Breast epithelium (tissue), 4 donors: ENCODE results near the gene LENG8. TPM values are rescaled to one million over a fixed set of nuclear protein-coding genes. Genes with fewer than 3 reads are reported as not detected.
A peak's percentile ranks its signal among the peaks of the same experiment; 100 is the strongest.

Source experiments
- DNase-seq, 2 donors: peaks; one replicate each; pipeline ENCODE4 v3.0.0-alpha.2; 2019; ENCODE audit warnings: low spot score in 2 of 2
- H3K27ac ChIP-seq, 2 donors: fragments of 200-600 bp; sonication (generic) in 1 of 2; one replicate each; pipeline ENCODE4 v1.5.1; 2016 to 2019; ENCODE audit warnings: mild to moderate bottlenecking in 1 of 2
- H3K27me3 ChIP-seq, 2 donors: fragments of 200-600 bp; sonication (generic) in 1 of 2; one replicate each; pipeline versions ENCODE4 v1.5.1 to v1.6.0; 2017 to 2019; ENCODE audit warnings: control low read depth in 1 of 2, mild to moderate bottlenecking in 1 of 2
- H3K36me3 ChIP-seq: fragments of 200-600 bp; one replicate; pipeline ENCODE4 v1.5.1; 2019
- H3K4me1 ChIP-seq, 2 donors: fragments of 200-600 bp; sonication (generic); one replicate each; pipeline ENCODE4 v1.5.1; 2016 to 2019; ENCODE audit warnings: control low read depth in 1 of 2
- H3K4me3 ChIP-seq, 3 donors: fragments of 200-600 bp; sonication (generic); 1 replicate in 2 of 3; 2 replicates in 1 of 3; pipeline ENCODE4 v1.5.1; 2016 to 2019; ENCODE audit warnings: mild to moderate bottlenecking in 3 of 3, moderate library complexity in 2 of 3
- H3K9me3 ChIP-seq, 2 donors: fragments of 200-600 bp; sonication (generic) in 1 of 2; one replicate each; pipeline ENCODE4 v1.5.1; 2016 to 2019; ENCODE audit warnings: control low read depth in 1 of 2
- CTCF ChIP-seq, 3 donors: fragments of 450-650 bp; IDR thresholded peaks; one replicate each; pipeline ENCODE4 v1.5.1; 2016 to 2017; ENCODE audit warnings: antibody characterized with exemption in 3 of 3, mild to moderate bottlenecking in 3 of 3, moderate library complexity in 3 of 3
- POLR2A ChIP-seq: fragments of 450-650 bp; IDR thresholded peaks from one replicate; pipeline ENCODE4 v1.6.1; 2016; ENCODE audit warnings: antibody characterized with exemption, mild to moderate bottlenecking, moderate library complexity
- POLR2AphosphoS5 ChIP-seq, 3 donors: sonication (generic); formaldehyde crosslinking; IDR thresholded peaks; one replicate each; pipeline ENCODE4 v1.6.1; 2017; ENCODE audit warnings: antibody characterized with exemption in 3 of 3
- intact Hi-C: fragments of 100-400 bp; cut with DNase I; formaldehyde crosslinking; loops from one replicate; pipeline ENCODE4 v1.15.1; 2023; ENCODE audit warnings: low total_unique reads
- total RNA-seq, 3 donors: library from RNA; depleted of rRNA; stranded (reverse); fragments of >200 nt; gene quantifications; one replicate each; pipeline ENCODE4 v1.1.0, GENCODE V29; 2016

Gene LENG8
- total RNA-seq, 3 donors from 2014 or later: 82.9 to 204 (median 148) TPM

- Histone ChIP-seq H3K4me1 (peaks cover 0 to 11% of the 10 kb centered on the region in 2 donors), H3K27ac (peak overlapping the region; percentile 22 to 55), H3K9me3 (no peaks in the 10 kb centered on the region), H3K27me3 (peaks cover 0 to 12% of the 10 kb centered on the region in 2 donors), H3K4me3 (no peak overlapping the region), H3K36me3 (no peaks in the 10 kb centered on the region)
- peak in 1 of 2 donors; percentile 37 for DNase-seq
- intact Hi-C loops: no loop called here
- no peak for TF ChIP-seq POLR2A
- TF ChIP-seq POLR2AphosphoS5 (IDR thresholded peaks at IDR 0.05): no peak
- no peak for TF ChIP-seq CTCF (IDR thresholded peaks at IDR 0.05)
Measured at GRCh38 chr19:54432144-54432738, 16.8 kb upstream of the LENG8 start.

GRCh38 chr19:54433697-54434096 lies 15.3 kb upstream of the LENG8 start:
- no peak overlapping the region for H3K4me3 ChIP-seq
- no peaks in the 10 kb centered on the region for H3K36me3 ChIP-seq
- no peak for TF ChIP-seq POLR2AphosphoS5 (IDR thresholded peaks at IDR 0.05)
- no peak for TF ChIP-seq CTCF (IDR thresholded peaks at IDR 0.05)
- TF ChIP-seq POLR2A: no peak
- no peaks in the 10 kb centered on the region for H3K9me3 ChIP-seq
- H3K4me1 ChIP-seq: peaks cover 0 to 11% of the 10 kb centered on the region in 2 donors
- H3K27ac ChIP-seq: no peak overlapping the region
- DNase-seq: no peak
- intact Hi-C loops: no loop called here
- peaks cover 0 to 11% of the 10 kb centered on the region in 2 donors for H3K27me3 ChIP-seq

DNA sequence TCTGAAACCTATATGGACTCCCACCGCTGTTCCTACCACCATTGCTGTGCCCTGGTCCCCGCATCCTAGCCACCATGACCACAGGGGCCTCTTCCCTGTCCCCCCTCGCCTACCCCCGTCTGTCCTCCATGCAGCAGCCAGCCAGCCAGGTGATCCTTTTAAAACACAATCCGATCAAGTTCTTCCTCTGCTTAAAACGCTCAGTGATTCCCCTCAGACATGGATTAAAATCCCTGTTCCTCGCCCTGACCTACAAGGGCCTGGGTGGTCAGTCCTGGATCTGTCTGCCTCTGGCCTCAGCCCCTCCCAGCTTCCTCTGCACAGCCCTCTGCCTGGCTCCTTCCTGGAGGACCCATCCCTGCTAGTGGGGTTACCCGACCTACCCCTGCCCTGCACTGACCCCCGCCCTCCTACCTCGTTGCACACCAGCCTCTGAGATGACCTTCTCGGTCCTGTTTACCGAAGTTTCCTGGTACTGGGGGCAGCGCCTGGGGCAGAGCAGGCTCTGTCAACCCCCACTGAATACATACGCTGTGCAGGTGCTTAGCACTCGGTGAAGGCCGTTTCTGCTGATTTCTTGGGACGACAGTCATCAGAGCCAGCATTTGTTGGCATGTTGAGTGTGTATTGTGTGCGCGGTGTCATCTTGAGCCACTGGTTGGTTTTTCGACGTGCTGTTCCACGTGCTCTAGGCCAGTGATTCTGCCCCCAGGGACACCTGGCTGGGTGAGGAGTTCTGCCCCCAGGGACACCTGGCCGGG lies 14.7 kb upstream of the LENG8 start:
- TF ChIP-seq POLR2A (no peak), CTCF (IDR thresholded peaks at IDR 0.05) (no peak), POLR2AphosphoS5 (IDR thresholded peaks at IDR 0.05) (no peak)
- Histone ChIP-seq H3K36me3 (no peaks in the 10 kb centered on the region), H3K4me3 (no peak overlapping the region), H3K27me3 (peaks cover 0 to 6% of the 10 kb centered on the region in 2 donors), H3K27ac (no peak overlapping the region), H3K4me1 (peaks cover 0 to 11% of the 10 kb centered on the region in 2 donors), H3K9me3 (no peaks in the 10 kb centered on the region)
- no peak for DNase-seq
- intact Hi-C loops: no loop called here

GRCh38 chr19:54434873-54435214 lies 14.2 kb upstream of the LENG8 start:
- Histone ChIP-seq H3K36me3 (no peaks in the 10 kb centered on the region), H3K9me3 (no peaks in the 10 kb centered on the region), H3K27me3 (peaks cover 0 to 2% of the 10 kb centered on the region in 2 donors), H3K4me3 (no peak overlapping the region), H3K4me1 (peaks cover 0 to 11% of the 10 kb centered on the region in 2 donors), H3K27ac (no peak overlapping the region)
- no peak for DNase-seq
- TF ChIP-seq POLR2AphosphoS5 (IDR thresholded peaks at IDR 0.05): no peak
- TF ChIP-seq CTCF (IDR thresholded peaks at IDR 0.05): no peak
- no peak for TF ChIP-seq POLR2A
- intact Hi-C loops: no loop called here

DNA sequence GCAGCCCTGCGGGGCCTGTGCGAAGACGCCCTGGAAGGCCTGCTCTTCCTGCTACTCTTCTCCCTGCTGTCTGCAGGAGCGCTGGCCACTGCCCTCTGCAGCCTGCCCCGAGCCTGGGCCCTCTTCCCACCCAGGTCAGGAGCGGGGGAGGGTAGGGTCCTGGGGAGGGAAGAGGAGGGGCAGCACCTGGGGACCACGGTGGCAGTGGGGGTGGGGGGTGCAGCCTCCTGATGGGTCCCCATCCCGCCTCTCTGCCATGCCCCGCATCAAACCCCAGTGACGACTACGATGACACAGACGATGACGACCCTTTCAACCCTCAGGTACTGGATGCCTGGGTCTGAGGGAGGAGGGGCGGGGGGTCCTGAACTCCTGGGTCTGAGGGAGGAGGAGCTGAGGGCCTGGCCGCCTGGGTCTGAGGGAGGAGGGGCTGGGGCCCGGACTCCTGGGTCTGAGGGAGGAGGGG lies 13.4 kb upstream of the LENG8 start:
- intact Hi-C loops: no loop called here
- H3K4me3 ChIP-seq: no peak overlapping the region
- H3K27ac ChIP-seq: no peak overlapping the region
- no peaks in the 10 kb centered on the region for H3K36me3 ChIP-seq
- H3K4me1 ChIP-seq: peaks cover 0 to 11% of the 10 kb centered on the region in 2 donors
- DNase-seq: no peak
- H3K9me3 ChIP-seq: no peaks in the 10 kb centered on the region
- TF ChIP-seq POLR2AphosphoS5 (IDR thresholded peaks at IDR 0.05) (no peak), CTCF (IDR thresholded peaks at IDR 0.05) (no peak), POLR2A (no peak)
- no peaks in the 10 kb centered on the region for H3K27me3 ChIP-seq
